K562 (cell line): ENCODE data around the gene CDC45. TPM values are rescaled to one million over a fixed set of nuclear protein-coding genes. Genes with fewer than 3 reads are reported as not detected.

Source experiments
- ASH1L ChIP-seq: fragments of 450-650 bp; IDR thresholded peaks from 2 replicates; pipeline ENCODE4 v1.6.1; 2018; ENCODE audit warnings: borderline replicate concordance, mild to moderate bottlenecking, low read depth; ENCODE audit not compliant: partially characterized antibody
- ATF1 ChIP-seq, 2 experiments: fragments of 450-650 bp in 1 of 2; IDR thresholded peaks; 2 replicates each; pipeline ENCODE4 v1.6.1; 2016; ENCODE audit warnings: missing compliant biosample characterization in 1 of 2, missing genetic modification characterization in 1 of 2
- CTCF ChIP-seq, 3 experiments: IDR thresholded peaks in 2 of 3; conservative IDR thresholded peaks in 1 of 3; 2 replicates each; pipeline ENCODE4 v1.5.1; 2011 to 2012; ENCODE audit warnings: low read length in 3 of 3, mild to moderate bottlenecking in 3 of 3, control low read depth in 2 of 3, improper control_type of control experiment in 1 of 3, inconsistent platforms in 1 of 3, low read depth in 1 of 3, mixed read lengths in 1 of 3, moderate library complexity in 1 of 3; ENCODE audit not compliant: insufficient read depth in 2 of 3
- DLX4 ChIP-seq: fragments of 250-450 bp; sonication (Bioruptor Pico); IDR thresholded peaks from 2 replicates; pipeline ENCODE4 v1.6.1; 2021; ENCODE audit warnings: mild to moderate bottlenecking
- LCOR ChIP-seq: sonication (generic); formaldehyde crosslinking; IDR thresholded peaks from 2 replicates; pipeline ENCODE4 v1.8.0; 2022; ENCODE audit warnings: mild to moderate bottlenecking, missing genetic modification reagents
- RBFOX2 ChIP-seq: fragments of 200-400 bp; formaldehyde crosslinking; IDR thresholded peaks from 2 replicates; pipeline ENCODE4 v1.6.1; 2017; ENCODE audit warnings: low read depth, mild to moderate bottlenecking, low read length, moderate library complexity
- RCOR1 ChIP-seq, 2 experiments: IDR thresholded peaks; 2 replicates each; pipeline ENCODE4 v1.6.1; 2012; ENCODE audit warnings: low read depth in 2 of 2, low read length in 2 of 2, borderline replicate concordance in 1 of 2, improper control_type of control experiment in 1 of 2
- SIRT6 ChIP-seq: IDR thresholded peaks from one replicate; pipeline ENCODE4 v1.6.1; 2012; ENCODE audit warnings: low read depth, mild to moderate bottlenecking, control low read depth, inconsistent platforms, low read length, moderate library complexity
- SREBF1 ChIP-seq: fragments of 150-350 bp; IDR thresholded peaks from 2 replicates; pipeline ENCODE4 v1.6.1; 2014; ENCODE audit warnings: antibody characterized with exemption, low read depth, low read length, borderline replicate concordance
- TBL1XR1 ChIP-seq, 2 experiments: IDR thresholded peaks; 2 replicates each; pipeline ENCODE4 v1.6.1; 2012; ENCODE audit warnings: improper control_type of control experiment in 2 of 2, low read length in 2 of 2, mild to moderate bottlenecking in 1 of 2
- ZNF431 ChIP-seq: sonication (generic); formaldehyde crosslinking; IDR thresholded peaks from 2 replicates; pipeline ENCODE4 v1.8.0; 2022; ENCODE audit warnings: mild to moderate bottlenecking, missing genetic modification reagents
- polyA plus RNA-seq, 8 experiments: library from polyadenylated mRNA; depleted of rRNA in 4 of 8; stranded (reverse) in 5 of 8; unstranded in 3 of 8; fragments of >200 nt; fragmentation: Nextera tagmentation in 2 of 8; fragmentation: Illumina TruSeq in 1 of 8; extraction: Ambion mirVana in 2 of 8; extraction: Trizol in 1 of 8; gene quantifications; 2 replicates each; pipeline versions ENCODE4 v1.2.1 to v1.2.3, GENCODE V29; 2011 to 2014; ENCODE audit warnings: inconsistent platforms in 1 of 8, missing spikeins in 1 of 8
- total RNA-seq, 7 experiments: library from RNA; depleted of rRNA in 6 of 7; stranded (reverse); fragments of >200 nt in 6 of 7; fragmentation: Illumina TruSeq in 2 of 7; extraction: Trizol in 2 of 7; gene quantifications; 2 replicates each; pipeline versions ENCODE4 v1.2.1 to v1.2.3, GENCODE V29; 2011 to 2021; ENCODE audit warnings: low replicate concordance in 1 of 7
- TF ChIP-seq, protein P1 (sequence below): fragments of 200-800 bp; sonication (Bioruptor generic); IDR thresholded peaks from 2 replicates; pipeline ENCODE4 v1.6.1; 2016; ENCODE audit warnings: missing genetic modification characterization, missing compliant biosample characterization

The CDC45 gene
- total and polyA plus RNA-seq, 9 of the 15 experiments (the other 6 are each of a cell fraction or from before 2014, with no cell fraction given) = 251 to 580 (median 410) TPM

DNA sequence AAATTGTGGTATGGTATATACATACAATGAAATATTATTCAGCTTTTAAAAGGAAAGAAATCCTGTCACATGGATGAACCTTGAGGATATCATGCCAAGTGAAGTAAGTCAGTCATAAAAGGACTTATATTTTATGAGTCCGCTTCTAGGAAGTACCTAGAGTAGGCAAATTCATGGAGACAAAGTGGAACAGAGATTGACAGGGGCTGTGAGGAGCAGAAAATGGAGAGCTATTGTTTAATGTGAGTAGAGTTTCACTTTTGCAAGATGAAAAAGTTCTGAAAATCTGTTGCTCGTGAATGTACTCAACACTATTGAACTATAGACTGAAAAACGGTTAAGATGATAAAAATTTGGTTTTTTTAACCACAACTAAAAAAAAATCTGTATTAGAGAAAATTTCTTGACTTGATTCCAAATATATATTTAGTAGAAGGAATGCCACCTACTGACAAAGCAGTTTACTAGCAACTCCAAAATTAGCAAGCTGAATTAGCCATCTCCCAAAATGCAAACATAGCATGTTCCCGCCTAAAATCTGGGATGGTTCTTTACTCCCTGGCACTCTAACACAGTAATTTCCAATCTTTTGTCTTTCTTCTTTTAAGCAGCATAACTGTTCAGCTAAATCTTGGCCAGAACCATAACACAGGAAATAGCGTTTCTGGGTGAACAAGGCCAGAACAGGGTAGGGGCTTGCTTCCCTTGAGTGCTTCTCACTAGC lies 2.2 kb upstream of the CDC45 start (continued):
- peak in 2 of 3 experiments; percentile 51 to 84; a peak in 3 of 6 replicates for TF ChIP-seq CTCF (IDR thresholded peaks at IDR 0.05 in 2 of 3, conservative IDR thresholded peaks at IDR 0.05 in 1 of 3; ENCODE audit: insufficient read depth in 2 of 3, low read depth in 1 of 3, low read length in 3 of 3)
- TF ChIP-seq, protein P1, sequence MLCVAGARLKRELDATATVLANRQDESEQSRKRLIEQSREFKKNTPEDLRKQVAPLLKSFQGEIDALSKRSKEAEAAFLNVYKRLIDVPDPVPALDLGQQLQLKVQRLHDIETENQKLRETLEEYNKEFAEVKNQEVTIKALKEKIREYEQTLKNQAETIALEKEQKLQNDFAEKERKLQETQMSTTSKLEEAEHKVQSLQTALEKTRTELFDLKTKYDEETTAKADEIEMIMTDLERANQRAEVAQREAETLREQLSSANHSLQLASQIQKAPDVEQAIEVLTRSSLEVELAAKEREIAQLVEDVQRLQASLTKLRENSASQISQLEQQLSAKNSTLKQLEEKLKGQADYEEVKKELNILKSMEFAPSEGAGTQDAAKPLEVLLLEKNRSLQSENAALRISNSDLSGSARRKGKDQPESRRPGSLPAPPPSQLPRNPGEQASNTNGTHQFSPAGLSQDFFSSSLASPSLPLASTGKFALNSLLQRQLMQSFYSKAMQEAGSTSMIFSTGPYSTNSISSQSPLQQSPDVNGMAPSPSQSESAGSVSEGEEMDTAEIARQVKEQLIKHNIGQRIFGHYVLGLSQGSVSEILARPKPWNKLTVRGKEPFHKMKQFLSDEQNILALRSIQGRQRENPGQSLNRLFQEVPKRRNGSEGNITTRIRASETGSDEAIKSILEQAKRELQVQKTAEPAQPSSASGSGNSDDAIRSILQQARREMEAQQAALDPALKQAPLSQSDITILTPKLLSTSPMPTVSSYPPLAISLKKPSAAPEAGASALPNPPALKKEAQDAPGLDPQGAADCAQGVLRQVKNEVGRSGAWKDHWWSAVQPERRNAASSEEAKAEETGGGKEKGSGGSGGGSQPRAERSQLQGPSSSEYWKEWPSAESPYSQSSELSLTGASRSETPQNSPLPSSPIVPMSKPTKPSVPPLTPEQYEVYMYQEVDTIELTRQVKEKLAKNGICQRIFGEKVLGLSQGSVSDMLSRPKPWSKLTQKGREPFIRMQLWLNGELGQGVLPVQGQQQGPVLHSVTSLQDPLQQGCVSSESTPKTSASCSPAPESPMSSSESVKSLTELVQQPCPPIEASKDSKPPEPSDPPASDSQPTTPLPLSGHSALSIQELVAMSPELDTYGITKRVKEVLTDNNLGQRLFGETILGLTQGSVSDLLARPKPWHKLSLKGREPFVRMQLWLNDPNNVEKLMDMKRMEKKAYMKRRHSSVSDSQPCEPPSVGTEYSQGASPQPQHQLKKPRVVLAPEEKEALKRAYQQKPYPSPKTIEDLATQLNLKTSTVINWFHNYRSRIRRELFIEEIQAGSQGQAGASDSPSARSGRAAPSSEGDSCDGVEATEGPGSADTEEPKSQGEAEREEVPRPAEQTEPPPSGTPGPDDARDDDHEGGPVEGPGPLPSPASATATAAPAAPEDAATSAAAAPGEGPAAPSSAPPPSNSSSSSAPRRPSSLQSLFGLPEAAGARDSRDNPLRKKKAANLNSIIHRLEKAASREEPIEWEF (CRISPR knock-in tag) = no peak
- TF ChIP-seq TBL1XR1 (IDR thresholded peaks at IDR 0.05; ENCODE audit: low read length in 2 of 2) = peak in 1 of 2 experiments; percentile 59; a peak in 2 of 4 replicates
- no peak for TF ChIP-seq DLX4 (CRISPR knock-in tag)
- TF ChIP-seq SREBF1 = no peak
- no peak for TF ChIP-seq ATF1 (CRISPR knock-in tag; IDR thresholded peaks at IDR 0.05)
- TF ChIP-seq ATF1 (tag; IDR thresholded peaks at IDR 0.05) = no peak
- TF ChIP-seq RBFOX2 = peak; percentile 54
- TF ChIP-seq ASH1L = no peak
- TF ChIP-seq ZNF431 (CRISPR knock-in tag) = no peak
- 0 out of 4 replicates have a peak, but pooled peaks of 1 of the 2 experiments have one; percentile 10 for TF ChIP-seq RCOR1 (IDR thresholded peaks at IDR 0.05; ENCODE audit: borderline replicate concordance in 1 of 2, low read depth in 2 of 2, low read length in 2 of 2)
- no peak for TF ChIP-seq SIRT6
- no peak for TF ChIP-seq LCOR (CRISPR knock-in tag)
